A549 (cell line): ENCODE data around the gene MAP3K8. TPM values are rescaled to one million over a fixed set of nuclear protein-coding genes. Genes with fewer than 3 reads are reported as not detected.

Experiments used
- ATAC-seq, 2 experiments: fragments of 200-7000 bp in 1 of 2; fragments of >200 bp in 1 of 2; cut with Nextera tagmentation in 1 of 2; cut with Tn5 transposase in 1 of 2; 3 replicates each; pipeline versions ENCODE4 v1.8.0 to v1.9.1; 2018 to 2020; ENCODE audit warnings: mild to moderate bottlenecking in 1 of 2, moderate library complexity in 1 of 2
- CTCF ChIA-PET: fragments of 300-600 bp; sonication (Branson Sonifier 250); formaldehyde crosslinking; extraction: SDS; loops from one replicate; lab custom pipeline; 2021; ENCODE audit warnings: antibody characterized with exemption, inconsistent platforms; lab: Yijun Ruan, JAX
- POLR2A ChIA-PET: fragments of 350-600 bp; formaldehyde crosslinking; extraction: SDS; loops from one replicate; lab custom pipeline; 2021; ENCODE audit warnings: antibody characterized with exemption, inconsistent platforms; lab: Yijun Ruan, JAX
- DNase-seq, 2 experiments: peaks; one replicate each; pipeline versions ENCODE4 v3.0.0 to v3.0.0-alpha.2; 2011 to 2016; ENCODE audit warnings: low read depth in 1 of 2, low spot score in 1 of 2
- FAIRE-seq: peaks from 2 replicates; lab custom pipeline; 2011; peaks lifted over from hg19 to GRCh38; lab: Jason Lieb, UNC
- H3K27ac ChIP-seq, 2 experiments: fragments of >200 bp; sonication (Bioruptor Twin); formaldehyde crosslinking; 3 replicates each; pipeline ENCODE4 v1.5.1; 2016 to 2017
- H3K4me1 ChIP-seq: fragments of >200 bp; sonication (Bioruptor Twin); formaldehyde crosslinking; 3 replicates; pipeline ENCODE4 v1.6.1; 2016
- H3K4me2 ChIP-seq: fragments of >200 bp; sonication (Bioruptor Twin); formaldehyde crosslinking; 3 replicates; pipeline ENCODE4 v1.6.1; 2016
- H3K4me3 ChIP-seq: fragments of >200 bp; sonication (Bioruptor Twin); formaldehyde crosslinking; 3 replicates; pipeline ENCODE4 v1.5.1; 2016
- H3K9me3 ChIP-seq: fragments of >200 bp; sonication (Bioruptor Twin); formaldehyde crosslinking; 3 replicates; pipeline ENCODE4 v1.6.1; 2016
- CEBPB ChIP-seq, 2 experiments: fragments of >200 bp in 1 of 2; sonication (Bioruptor Twin) in 1 of 2; formaldehyde crosslinking in 1 of 2; IDR thresholded peaks; 2 replicates each; pipeline ENCODE4 v1.6.1; 2012 to 2016
- CHD2 ChIP-seq: fragments of 150-350 bp; IDR thresholded peaks from 2 replicates; pipeline ENCODE4 v1.6.1; 2014; ENCODE audit warnings: low read length; ENCODE audit not compliant: partially characterized antibody
- E2F6 ChIP-seq: IDR thresholded peaks from 2 replicates; pipeline ENCODE4 v1.6.1; 2012; ENCODE audit warnings: low read depth, borderline replicate concordance
- ESRRA ChIP-seq: fragments of 150-350 bp; IDR thresholded peaks from 2 replicates; pipeline ENCODE4 v1.6.1; 2014; ENCODE audit warnings: mild to moderate bottlenecking, low read length, borderline replicate concordance
- FOSL2 ChIP-seq, 2 experiments: fragments of 450-650 bp in 1 of 2; fragments of >200 bp in 1 of 2; sonication (Bioruptor Twin) in 1 of 2; formaldehyde crosslinking; IDR thresholded peaks; 2 replicates each; pipeline versions ENCODE4 v1.5.0 to v1.6.1; 2016 to 2020; ENCODE audit warnings: mild to moderate bottlenecking in 1 of 2, moderate library complexity in 1 of 2
- JUN ChIP-seq, 2 experiments: fragments of >200 bp; sonication (Bioruptor Twin); formaldehyde crosslinking; IDR thresholded peaks; 2 replicates in 1 of 2; 3 replicates in 1 of 2; pipeline ENCODE4 v1.6.1; 2016 to 2017
- KDM5A ChIP-seq: fragments of 200-600 bp; sonication (generic); IDR thresholded peaks from 2 replicates; pipeline ENCODE4 v1.6.1; 2016; ENCODE audit warnings: antibody characterized with exemption, mild to moderate bottlenecking
- MAFK ChIP-seq: fragments of 450-650 bp; IDR thresholded peaks from 2 replicates; pipeline ENCODE4 v1.6.1; 2014; ENCODE audit not compliant: partially characterized antibody
- NFE2L2 ChIP-seq: fragments of 150-350 bp; conservative IDR thresholded peaks from 2 replicates; pipeline ENCODE4 v1.6.1; 2014; ENCODE audit warnings: low read length
- PBX3 ChIP-seq: IDR thresholded peaks from 2 replicates; pipeline ENCODE4 v1.6.1; 2012
- RAD21 ChIP-seq, 2 experiments: fragments of >200 bp in 1 of 2; sonication (Bioruptor Twin) in 1 of 2; formaldehyde crosslinking in 1 of 2; IDR thresholded peaks in 1 of 2; conservative IDR thresholded peaks in 1 of 2; 2 replicates in 1 of 2; 3 replicates in 1 of 2; pipeline ENCODE4 v1.6.1; 2012 to 2018; ENCODE audit warnings: inconsistent platforms in 1 of 2
- SMC3 ChIP-seq: fragments of >200 bp; sonication (Bioruptor Twin); formaldehyde crosslinking; IDR thresholded peaks from 3 replicates; pipeline ENCODE4 v1.6.1; 2018; ENCODE audit warnings: inconsistent platforms
- TFCP2L1 ChIP-seq: fragments of 250-450 bp; sonication (Bioruptor Pico); IDR thresholded peaks from 2 replicates; pipeline ENCODE4 v1.5.0; 2021; ENCODE audit warnings: mild to moderate bottlenecking
- ZNF302 ChIP-seq: fragments of 250-450 bp; sonication (Bioruptor Pico); IDR thresholded peaks from 2 replicates; pipeline ENCODE4 v1.9.0; 2021; ENCODE audit warnings: inconsistent platforms, mild to moderate bottlenecking, moderate library complexity
- WGBS: methylation state at CpG from one replicate; pipeline ENCODE4 v1.1.6; 2017; ENCODE audit errors: missing lambda C conversion rate; 5-methylcytosine and 5-hydroxymethylcytosine counted together
- polyA plus RNA-seq, 4 experiments: library from polyadenylated mRNA; depleted of rRNA in 3 of 4; stranded (reverse); fragments of >200 nt; fragmentation: RNase III in 1 of 4; extraction: RNeasy Plus Mini Kit Qiagen cat#74134 plus additional on column Dnase treatment in 1 of 4; gene quantifications; 2 replicates in 3 of 4; 3 replicates in 1 of 4; pipeline ENCODE4 v1.2.3, GENCODE V29; 2011 to 2017

Gene MAP3K8
- polyA plus RNA-seq, 2 of the 4 experiments (the other 2 are of a cell fraction), result 26.4 to 50.8 TPM

GRCh38 chr10:30502266-30503060 is 68.5 kb downstream of the MAP3K8 start:
- ATAC-seq (no peak), FAIRE-seq (peak; percentile 23), DNase-seq (no peak)
- Histone ChIP-seq H3K4me3 (no peak overlapping the region), H3K4me1 (peaks cover 20% of the 10 kb centered on the region), H3K4me2 (peak overlapping the region; percentile 31; the same call in 1 of the 3 replicates), H3K9me3 (no peaks in the 10 kb centered on the region), H3K27ac (peak overlapping the region in 1 of 2 experiments; percentile 40; a peak in 2 of 6 replicates)
- ChIA-PET CTCF (no interaction called here), POLR2A (no interaction called here)
- WGBS, result 59% methylated on average over 11 of the region's 11 CpGs
- TF ChIP-seq JUN (IDR thresholded peaks at IDR 0.05), result no peak
- no peak for TF ChIP-seq ZNF302

- 76% methylated on average over 10 of the region's 10 CpGs for WGBS
- H3K27ac ChIP-seq, result peak overlapping the region in 1 of 2 experiments; percentile 12; a peak in 1 of 6 replicates
- POLR2A ChIA-PET, result no interaction called here
- no peaks in the 10 kb centered on the region for H3K9me3 ChIP-seq
- CTCF ChIA-PET, result interaction anchor here (0.7 to 1.2 kb wide), 2 partner anchors 37 to 87 kb away, joined by 3 to 5 read pairs; no protein-coding TSS in a partner anchor
- H3K4me2 ChIP-seq, result no peak overlapping the region
- DNase-seq, result no peak
- TF ChIP-seq CHD2, result no peak
- TF ChIP-seq RAD21 (conservative IDR thresholded peaks at IDR 0.05 in 1 of 2, IDR thresholded peaks at IDR 0.05 in 1 of 2), result no peak
- TF ChIP-seq KDM5A, result no peak
- TF ChIP-seq TFCP2L1, result no peak
- no peak for TF ChIP-seq E2F6
- no peak for FAIRE-seq
- no peak overlapping the region for H3K4me3 ChIP-seq
- peaks cover 20% of the 10 kb centered on the region for H3K4me1 ChIP-seq
- peak in 1 of 2 experiments; percentile 62; a peak in 2 of 6 replicates for ATAC-seq
Measured at GRCh38 chr10:30503700-30504266, 69.8 kb downstream of the MAP3K8 start.

- Histone ChIP-seq H3K27ac (peak overlapping the region in 1 of 2 experiments; percentile 34; a peak in 3 of 6 replicates), H3K4me1 (peaks cover 36% of the 10 kb centered on the region), H3K4me3 (no peak overlapping the region), H3K4me2 (no peak overlapping the region), H3K9me3 (no peaks in the 10 kb centered on the region)
- CTCF ChIA-PET, result interaction anchor here (1.9 kb wide), 1 partner anchor 114 kb away, joined by 5 read pairs; no protein-coding TSS in a partner anchor
- POLR2A ChIA-PET, result interaction anchor here (1.8 kb wide), 1 partner anchor 72 kb away, joined by 6 read pairs; the partner anchor contains the start of gene MAP3K8
- TF ChIP-seq KDM5A, result no peak
- no peak for TF ChIP-seq NFE2L2
- TF ChIP-seq FOSL2 (IDR thresholded peaks at IDR 0.05), result no peak
- TF ChIP-seq FOSL2 (CRISPR knock-in tag; IDR thresholded peaks at IDR 0.05), result no peak
- TF ChIP-seq PBX3, result no peak
- TF ChIP-seq MAFK, result no peak
- TF ChIP-seq CEBPB (IDR thresholded peaks at IDR 0.05), result no peak
- TF ChIP-seq SMC3, result no peak
- FAIRE-seq, result no peak
- DNase-seq, result no peak
- WGBS, result 93% methylated on average over 8 of the region's 8 CpGs
- no peak for ATAC-seq
Measured at GRCh38 chr10:30505543-30506298, 71.7 kb downstream of the MAP3K8 start.

GRCh38 chr10:30509508-30509907 is 75.5 kb downstream of the MAP3K8 start:
- Histone ChIP-seq H3K4me1 (peaks cover 47% of the 10 kb centered on the region), H3K9me3 (no peaks in the 10 kb centered on the region), H3K4me3 (no peak overlapping the region), H3K4me2 (no peak overlapping the region), H3K27ac (peak overlapping the region in 1 of 2 experiments; percentile 76; a peak in 3 of 6 replicates)
- FAIRE-seq (no peak), ATAC-seq (no peak), DNase-seq (no peak)
- ChIA-PET POLR2A (interaction anchor here (0.7 to 1.1 kb wide), 2 partner anchors 45 to 76 kb away, joined by 3 to 6 read pairs; partner anchors contain the start of gene MAP3K8), CTCF (interaction anchor here (0.9 to 1.6 kb wide), 7 partner anchors 11 to 431 kb away, joined by 3 to 7 read pairs (median 3); no protein-coding TSS in a partner anchor)
- no peak for TF ChIP-seq ESRRA
- 83% methylated on average over 3 of the region's 3 CpGs for WGBS
